CD4-positive, CD25-positive, alpha-beta regulatory T cell (primary cell): ENCODE measurements around the gene PRKCQ. TPM values are rescaled to one million over a fixed set of nuclear protein-coding genes. Genes with fewer than 3 reads are reported as not detected.

Source experiments
- ATAC-seq, 2 donors: fragments of 150-1000 bp; cut with Tn5 transposase; one replicate each; pipeline ENCODE4 v1.10.0; 2021; ENCODE audit warnings: low read depth in 2 of 2, moderate number of reproducible peaks in 2 of 2, moderate library complexity in 1 of 2
- DNase-seq, 3 donors: peaks; one replicate each; pipeline versions ENCODE4 v3.0.0 to v3.0.0-alpha.2; 2012 to 2022; ENCODE audit warnings: mixed read lengths in 1 of 3
- H3K27ac ChIP-seq: one replicate; pipeline ENCODE4 v1.7.0; 2013; ENCODE audit warnings: mild to moderate bottlenecking, low read length; ENCODE audit not compliant: insufficient read depth, poor library complexity, severe bottlenecking
- H3K27me3 ChIP-seq: one replicate; pipeline ENCODE4 v1.7.0; 2013; ENCODE audit warnings: low read length; ENCODE audit not compliant: control insufficient read depth, insufficient read depth
- H3K36me3 ChIP-seq: one replicate; pipeline ENCODE4 v1.7.0; 2013; ENCODE audit warnings: mild to moderate bottlenecking, low read length, moderate library complexity; ENCODE audit not compliant: control insufficient read depth, insufficient read depth
- H3K4me1 ChIP-seq: 2 replicates; pipeline ENCODE4 v1.7.0; 2013; ENCODE audit warnings: mild to moderate bottlenecking, low read length; ENCODE audit not compliant: insufficient read depth, control insufficient read depth, poor library complexity, severe bottlenecking
- H3K4me3 ChIP-seq: one replicate; pipeline ENCODE4 v1.7.0; 2013; ENCODE audit warnings: low read depth, mild to moderate bottlenecking, low read length, moderate library complexity
- H3K9me3 ChIP-seq, 2 experiments: 1 replicate in 1 of 2; 2 replicates in 1 of 2; pipeline ENCODE4 v1.7.0; 2013; ENCODE audit warnings: low read length in 2 of 2, mild to moderate bottlenecking in 1 of 2, moderate library complexity in 1 of 2; ENCODE audit not compliant: control insufficient read depth in 2 of 2
- H3K27ac Mint-ChIP-seq, 3 donors: one replicate each; pipeline ENCODE4 v1.8.0; 2020 to 2022; ENCODE audit warnings: mild to moderate bottlenecking in 3 of 3, mixed read lengths in 3 of 3, moderate library complexity in 2 of 3
- H3K27me3 Mint-ChIP-seq: one replicate; pipeline ENCODE4 v1.8.0; 2022; ENCODE audit warnings: mild to moderate bottlenecking, mixed read lengths
- H3K36me3 Mint-ChIP-seq: one replicate; pipeline ENCODE4 v1.8.0; 2020; ENCODE audit warnings: mixed read lengths
- H3K4me1 Mint-ChIP-seq, 4 donors: one replicate each; pipeline ENCODE4 v1.8.0; 2020 to 2022; ENCODE audit warnings: mixed read lengths in 4 of 4, mild to moderate bottlenecking in 1 of 4
- H3K4me3 Mint-ChIP-seq, 4 donors: one replicate each; pipeline ENCODE4 v1.8.0; 2020 to 2022; ENCODE audit warnings: mild to moderate bottlenecking in 4 of 4, mixed read lengths in 4 of 4, moderate library complexity in 3 of 4
- H3K9me3 Mint-ChIP-seq, 7 donors: one replicate each; pipeline ENCODE4 v1.8.0; 2020 to 2022; ENCODE audit warnings: mixed read lengths in 7 of 7, mild to moderate bottlenecking in 3 of 7, moderate library complexity in 2 of 7
- polyA plus RNA-seq, 4 donors: library from polyadenylated mRNA; unstranded; fragments of 300-500 nt; fragmentation: Illumina TruSeq; gene quantifications; one replicate each; pipeline ENCODE4 v1.2.3, GENCODE V29; 2021
- total RNA-seq: library from RNA; stranded (reverse); gene quantifications from one replicate; pipeline ENCODE4 v1.2.3, GENCODE V29; 2022

The PRKCQ gene
- total and polyA plus RNA-seq, 5 donors from 2014 or later = 62.4 to 87.3 (median 69.2) TPM

DNA sequence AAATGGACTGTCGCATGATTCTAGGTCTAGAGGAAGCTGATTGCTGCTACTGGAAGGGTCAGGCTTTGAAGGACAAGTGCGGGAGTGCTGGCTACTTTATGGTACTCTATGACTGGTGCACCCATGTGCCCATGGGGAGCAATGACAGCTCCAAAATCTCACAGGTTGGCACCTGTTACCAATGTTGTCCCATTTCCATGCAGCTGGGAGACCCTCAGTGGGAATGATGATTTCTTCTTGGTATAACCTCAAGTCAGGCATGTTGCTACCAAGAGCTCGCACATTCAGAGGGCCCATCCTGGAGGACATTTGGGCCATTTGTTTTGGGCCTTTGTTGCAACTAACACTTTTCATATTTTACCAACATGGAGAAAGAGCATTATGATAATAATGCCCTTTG, 174.4 kb downstream of the PRKCQ start:
- no peak overlapping the region for H3K4me3 ChIP-seq
- Mint-ChIP-seq H3K4me1 (peaks cover 17 to 49% (median 34%) of the 10 kb centered on the region in 4 donors), H3K27ac (no peak overlapping the region), H3K36me3 (peaks cover 7% of the 10 kb centered on the region), H3K9me3 (no peaks in the 10 kb centered on the region), H3K27me3 (peaks cover 9% of the 10 kb centered on the region), H3K4me3 (no peak overlapping the region)
- peaks cover 41% of the 10 kb centered on the region for H3K4me1 ChIP-seq
- no peak overlapping the region for H3K27ac ChIP-seq
- ATAC-seq (no peak), DNase-seq (no peak)
- no peaks in the 10 kb centered on the region for H3K36me3 ChIP-seq
- no peaks in the 10 kb centered on the region for H3K27me3 ChIP-seq
- no peaks in the 10 kb centered on the region for H3K9me3 ChIP-seq

DNA sequence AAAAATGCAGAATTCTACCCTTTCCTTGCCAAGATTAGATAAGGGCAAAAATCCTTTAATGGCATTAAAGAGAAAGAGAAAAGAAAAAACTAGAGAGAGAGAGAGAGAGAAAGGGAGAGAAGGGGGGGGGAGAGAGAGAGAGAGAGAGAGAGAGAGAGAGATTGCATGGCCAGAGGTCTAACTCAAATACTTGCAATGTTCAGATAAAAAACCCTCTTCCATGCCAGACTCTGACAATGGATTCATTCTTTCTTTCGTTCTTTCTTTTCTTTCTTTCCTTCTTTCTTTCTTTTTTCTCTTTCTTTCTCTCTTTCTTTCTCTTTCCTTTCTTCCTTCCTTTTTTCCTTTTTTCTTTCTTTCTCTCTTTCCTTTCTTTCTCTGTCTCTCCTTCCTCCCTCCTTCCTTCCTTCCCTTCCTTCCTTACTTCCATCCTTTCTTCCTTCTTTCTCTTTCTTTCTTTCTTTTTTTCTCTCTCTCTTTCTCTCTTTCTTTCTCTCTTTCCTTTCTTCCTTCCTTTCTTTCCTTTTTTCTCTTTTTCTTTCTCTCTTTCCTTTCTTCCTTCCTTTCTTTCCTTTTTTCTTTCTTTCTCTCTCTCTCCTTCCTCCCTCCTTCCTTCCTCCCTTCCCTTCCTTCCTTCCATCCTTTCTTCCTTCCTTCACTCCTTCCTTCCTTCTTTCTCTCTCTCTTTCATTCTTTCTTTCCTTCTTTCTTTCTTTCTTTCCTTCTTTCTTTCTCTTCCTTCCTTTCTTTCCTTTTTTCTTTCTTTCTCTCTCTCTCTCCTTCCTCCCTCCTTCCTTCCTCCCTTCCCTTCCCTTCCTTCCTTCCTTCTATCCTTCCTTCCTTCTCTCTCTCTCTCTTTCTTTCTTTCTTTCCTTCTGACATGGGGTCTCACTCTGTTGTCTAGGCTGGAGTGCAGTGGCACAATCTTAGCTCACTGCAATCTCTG, 175.7 kb downstream of the PRKCQ start:
- H3K4me1 ChIP-seq = peaks cover 28% of the 10 kb centered on the region
- peaks cover 8 to 36% (median 22%) of the 10 kb centered on the region in 4 donors for H3K4me1 Mint-ChIP-seq
- H3K36me3 Mint-ChIP-seq = no peaks in the 10 kb centered on the region
- H3K4me3 ChIP-seq = no peak overlapping the region
- no peaks in the 10 kb centered on the region for H3K9me3 Mint-ChIP-seq
- peak overlapping the region in 1 of 3 donors; percentile 74 for H3K27ac Mint-ChIP-seq
- H3K9me3 ChIP-seq = no peaks in the 10 kb centered on the region
- DNase-seq = no peak
- H3K27me3 ChIP-seq = no peaks in the 10 kb centered on the region
- H3K4me3 Mint-ChIP-seq = no peak overlapping the region
- H3K36me3 ChIP-seq = no peaks in the 10 kb centered on the region
- no peak overlapping the region for H3K27ac ChIP-seq
- no peak for ATAC-seq
- H3K27me3 Mint-ChIP-seq = peaks cover 9% of the 10 kb centered on the region

GRCh38 chr10:6402960-6403359, 177.1 kb downstream of the PRKCQ start:
- ATAC-seq (no peak), DNase-seq (no peak)
- Histone ChIP-seq H3K9me3 (no peaks in the 10 kb centered on the region), H3K27ac (no peak overlapping the region), H3K36me3 (no peaks in the 10 kb centered on the region), H3K27me3 (no peaks in the 10 kb centered on the region), H3K4me1 (peaks cover 22% of the 10 kb centered on the region), H3K4me3 (no peak overlapping the region)
- H3K36me3 Mint-ChIP-seq = no peaks in the 10 kb centered on the region
- H3K4me1 Mint-ChIP-seq = peaks cover 8 to 25% (median 15%) of the 10 kb centered on the region in 4 donors
- no peak overlapping the region for H3K4me3 Mint-ChIP-seq
- H3K9me3 Mint-ChIP-seq = no peaks in the 10 kb centered on the region
- peak overlapping the region in 1 of 3 donors; percentile 96 for H3K27ac Mint-ChIP-seq
- peaks cover 9% of the 10 kb centered on the region for H3K27me3 Mint-ChIP-seq

- H3K36me3 ChIP-seq = no peaks in the 10 kb centered on the region
- Mint-ChIP-seq H3K36me3 (no peaks in the 10 kb centered on the region), H3K27ac (peak overlapping the region in 1 of 3 donors; percentile 34), H3K27me3 (peaks cover 9% of the 10 kb centered on the region), H3K9me3 (no peaks in the 10 kb centered on the region), H3K4me3 (no peak overlapping the region), H3K4me1 (peaks cover 6 to 25% (median 14%) of the 10 kb centered on the region in 4 donors)
- H3K4me3 ChIP-seq = no peak overlapping the region
- DNase-seq = no peak
- no peaks in the 10 kb centered on the region for H3K9me3 ChIP-seq
- H3K27ac ChIP-seq = no peak overlapping the region
- no peaks in the 10 kb centered on the region for H3K27me3 ChIP-seq
- peaks cover 19% of the 10 kb centered on the region for H3K4me1 ChIP-seq
- ATAC-seq = no peak
Observed at GRCh38 chr10:6402349-6402709, 177.7 kb downstream of the PRKCQ start.

DNA sequence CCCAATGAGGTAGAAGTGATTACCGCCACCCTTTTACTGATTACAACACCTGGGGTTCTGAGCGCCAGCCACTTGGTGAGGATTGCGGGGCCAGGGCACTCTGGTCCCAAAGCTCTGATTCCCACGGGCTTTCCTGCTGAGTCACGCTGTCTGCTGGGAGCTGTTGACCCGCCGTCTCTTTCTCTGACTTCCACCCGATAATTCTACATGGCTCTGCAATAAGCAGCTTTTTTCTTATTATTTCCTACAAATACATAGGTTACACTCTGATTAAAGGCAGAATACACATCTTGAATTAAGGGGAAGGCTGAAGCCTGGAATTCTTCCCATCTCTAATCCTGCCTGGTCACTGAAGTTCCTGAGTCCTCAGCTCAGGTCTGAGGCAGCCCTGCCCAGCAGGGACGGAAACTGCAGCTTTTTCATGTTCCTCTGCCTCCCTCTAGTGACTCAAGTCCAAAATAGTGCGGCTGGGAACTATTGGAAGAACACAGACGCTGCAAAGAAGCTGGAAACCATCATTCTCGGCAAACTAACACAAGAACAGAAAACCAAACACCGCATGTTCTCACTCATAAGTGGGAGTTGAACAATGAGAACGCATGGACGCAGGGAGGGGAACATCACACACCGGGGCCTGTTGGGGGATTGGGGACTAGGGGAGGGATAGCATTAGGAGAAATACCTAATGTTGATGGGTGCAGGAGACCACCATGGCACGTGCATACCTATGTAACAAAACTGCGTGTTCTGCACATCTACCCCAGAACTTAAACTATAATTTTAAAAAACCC, 178.3 kb downstream of the PRKCQ start:
- peaks cover 9% of the 10 kb centered on the region for H3K27me3 Mint-ChIP-seq
- peak; percentile 47 to 76 (median 67) for DNase-seq

DNA sequence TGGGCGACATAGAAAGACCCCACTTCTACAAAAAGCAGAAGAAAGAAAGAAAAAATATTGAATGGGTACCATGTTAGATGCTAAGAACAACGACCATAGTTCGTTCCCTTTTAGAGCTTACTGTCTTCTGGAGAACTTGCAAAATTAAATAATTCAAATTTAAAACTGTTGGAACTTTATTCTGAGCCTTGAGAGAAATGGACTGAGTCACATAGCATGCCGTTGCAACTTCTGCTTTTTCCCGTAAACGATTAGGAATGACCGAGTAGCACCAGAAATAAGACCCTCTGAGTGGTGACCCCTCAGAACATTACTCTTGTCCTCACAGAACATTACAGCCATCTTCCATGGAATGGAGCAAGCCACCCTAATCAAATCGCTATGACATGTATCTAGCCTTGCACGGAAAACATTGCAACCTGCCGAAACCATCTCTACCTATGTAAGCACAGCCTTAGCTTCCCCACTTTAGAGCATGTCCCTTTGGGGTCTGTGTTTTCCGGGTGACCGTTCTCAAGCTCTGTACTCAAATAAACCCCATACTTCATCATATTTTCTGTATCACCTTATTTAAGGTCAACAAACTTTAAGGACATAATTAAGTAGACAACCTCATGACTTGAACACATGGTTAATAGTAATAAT, 179.1 kb downstream of the PRKCQ start:
- Mint-ChIP-seq H3K4me3 (no peak overlapping the region), H3K9me3 (no peaks in the 10 kb centered on the region), H3K36me3 (no peaks in the 10 kb centered on the region), H3K27ac (peak overlapping the region in 2 of 3 donors; percentile 26 to 34), H3K4me1 (peaks cover 0 to 16% (median 3%) of the 10 kb centered on the region in 4 donors), H3K27me3 (peaks cover 12% of the 10 kb centered on the region)
- no peaks in the 10 kb centered on the region for H3K27me3 ChIP-seq
- H3K9me3 ChIP-seq = no peaks in the 10 kb centered on the region
- DNase-seq = no peak
- H3K4me1 ChIP-seq = peaks cover 5% of the 10 kb centered on the region
- no peak overlapping the region for H3K27ac ChIP-seq
- no peak for ATAC-seq
- H3K36me3 ChIP-seq = no peaks in the 10 kb centered on the region
- H3K4me3 ChIP-seq = no peak overlapping the region

More for the DNA sequence above, 178.3 kb downstream of the PRKCQ start:
- Mint-ChIP-seq H3K4me1 (peaks cover 3 to 21% (median 10%) of the 10 kb centered on the region in 4 donors), H3K9me3 (no peaks in the 10 kb centered on the region), H3K27ac (peak overlapping the region in 2 of 3 donors; percentile 3 to 34), H3K4me3 (no peak overlapping the region), H3K36me3 (no peaks in the 10 kb centered on the region)
- no peaks in the 10 kb centered on the region for H3K27me3 ChIP-seq
- no peak overlapping the region for H3K27ac ChIP-seq
- H3K4me1 ChIP-seq = peaks cover 13% of the 10 kb centered on the region
- no peak overlapping the region for H3K4me3 ChIP-seq
- H3K9me3 ChIP-seq = no peaks in the 10 kb centered on the region
- peak; percentile 81 to 82 for ATAC-seq
- H3K36me3 ChIP-seq = no peaks in the 10 kb centered on the region

DNA sequence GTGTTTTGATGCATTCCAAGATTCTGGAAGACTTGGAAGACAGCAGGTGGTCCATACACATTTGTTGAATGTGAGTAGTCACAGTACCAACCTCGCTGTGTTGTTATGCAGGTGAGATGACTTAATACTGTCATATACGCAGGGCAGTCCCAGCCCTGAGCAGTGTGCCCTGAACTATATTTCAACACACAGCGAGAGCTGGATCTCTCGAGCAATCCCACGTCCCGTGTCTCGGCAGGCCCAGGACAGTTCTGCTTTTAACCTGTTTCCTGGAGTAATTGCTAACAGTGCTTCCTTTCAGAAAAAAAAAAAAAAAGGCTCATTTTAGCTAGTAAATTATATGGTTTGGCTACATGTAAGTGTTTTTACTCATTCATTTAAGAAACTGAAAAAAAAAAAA, 179.7 kb downstream of the PRKCQ start:
- no peak for DNase-seq
- no peaks in the 10 kb centered on the region for H3K36me3 Mint-ChIP-seq
- ATAC-seq = no peak
- Histone ChIP-seq H3K4me3 (no peak overlapping the region), H3K9me3 (no peaks in the 10 kb centered on the region), H3K27me3 (no peaks in the 10 kb centered on the region), H3K36me3 (no peaks in the 10 kb centered on the region), H3K4me1 (peaks cover 5% of the 10 kb centered on the region), H3K27ac (no peak overlapping the region)
- H3K9me3 Mint-ChIP-seq = no peaks in the 10 kb centered on the region
- no peak overlapping the region for H3K4me3 Mint-ChIP-seq
- peaks cover 12% of the 10 kb centered on the region for H3K27me3 Mint-ChIP-seq
- peaks cover 0 to 16% (median 3%) of the 10 kb centered on the region in 4 donors for H3K4me1 Mint-ChIP-seq
- peak overlapping the region; percentile 26 to 49 (median 33) for H3K27ac Mint-ChIP-seq
